K562 (cell line): ENCODE results near the gene CHML. TPM values are rescaled to one million over a fixed set of nuclear protein-coding genes. Genes with fewer than 3 reads are reported as not detected.
A peak's percentile ranks its signal among the peaks of the same experiment; 100 is the strongest.

ENCODE experiments used
- ATAC-seq: fragments of 200-7000 bp; cut with Tn5 transposase; 3 replicates; pipeline ENCODE4 v1.9.1; 2020; ENCODE audit warnings: moderate library complexity
- BruUV-seq: library from RNA; stranded (reverse); fragments of 400-500 nt; replicated peaks from 2 replicates; lab custom pipeline; 2021; lab: Mats Ljungman, UMichigan
- CTCF ChIA-PET: fragments of 300-600 bp; formaldehyde crosslinking; extraction: SDS; loops from one replicate; lab custom pipeline; 2021; ENCODE audit warnings: low intra/inter-chr PET ratio; lab: Yijun Ruan, JAX
- POLR2A ChIA-PET: fragments of 300-600, 350-650 bp; sonication (Branson Sonifier 250); formaldehyde crosslinking; extraction: SDS; loops from one replicate; lab custom pipeline; 2021; ENCODE audit warnings: antibody characterized with exemption, inconsistent platforms; lab: Yijun Ruan, JAX
- DNase-seq, 4 experiments: peaks; one replicate each; pipeline versions ENCODE4 v3.0.0 to v3.0.0-alpha.2; 2011 to 2018; ENCODE audit warnings: low spot score in 3 of 4, mixed read lengths in 3 of 4; ENCODE audit errors: extremely low read depth in 1 of 4
- FAIRE-seq: peaks from 2 replicates; lab custom pipeline; 2011; peaks lifted over from hg19 to GRCh38; lab: Jason Lieb, UNC
- H2AFZ ChIP-seq: 2 replicates; pipeline ENCODE4 v1.6.0; 2011; ENCODE audit warnings: low read depth, low read length, control low read depth, inconsistent platforms
- H3K27ac ChIP-seq: fragments of 200-600 bp; 3 replicates; pipeline ENCODE4 v1.8.0; 2011; ENCODE audit warnings: low read depth, mild to moderate bottlenecking, control low read depth, inconsistent platforms, low read length, moderate library complexity, mixed read lengths; ENCODE audit errors: extremely low read depth
- H3K27me3 ChIP-seq, 2 experiments: fragments of 300-600 bp in 1 of 2; 2 replicates in 1 of 2; 3 replicates in 1 of 2; pipeline versions ENCODE4 v1.6.0 to v1.8.0; 2011; ENCODE audit warnings: inconsistent platforms in 2 of 2, low read length in 2 of 2, mild to moderate bottlenecking in 1 of 2, mixed read lengths in 1 of 2, moderate library complexity in 1 of 2; ENCODE audit not compliant: control insufficient read depth in 2 of 2, insufficient read depth in 2 of 2
- H3K36me3 ChIP-seq: fragments of 300-600 bp; 3 replicates; pipeline ENCODE4 v1.8.0; 2011; ENCODE audit warnings: mild to moderate bottlenecking, low read length, inconsistent platforms; ENCODE audit not compliant: control insufficient read depth, insufficient read depth
- H3K4me1 ChIP-seq, 2 experiments: fragments of 200-600 bp in 1 of 2; replicated peaks in 1 of 2; 2 replicates in 1 of 2; 3 replicates in 1 of 2; pipeline versions ENCODE4 v1.5.1 to v1.8.0; 2011; ENCODE audit warnings: inconsistent platforms in 2 of 2, low read length in 2 of 2, mild to moderate bottlenecking in 1 of 2, mixed read lengths in 1 of 2, moderate library complexity in 1 of 2; ENCODE audit not compliant: control insufficient read depth in 2 of 2, insufficient read depth in 2 of 2
- H3K4me2 ChIP-seq: 2 replicates; pipeline ENCODE4 v1.6.1; 2011; ENCODE audit warnings: low read length, control low read depth, inconsistent platforms, mixed read lengths; ENCODE audit not compliant: insufficient read depth
- H3K4me3 ChIP-seq: fragments of 200-600 bp; sonication (generic), shearing (Covaris generic); 2 replicates; pipeline ENCODE4 v1.5.1; 2016; ENCODE audit warnings: control low read depth, inconsistent platforms
- H3K79me2 ChIP-seq: fragments of 200-600 bp; 3 replicates; pipeline ENCODE4 v1.8.0; 2011; ENCODE audit warnings: low read length, inconsistent platforms; ENCODE audit not compliant: control insufficient read depth, insufficient read depth
- H3K9ac ChIP-seq, 2 experiments: 2 replicates each; pipeline versions ENCODE4 v1.6.0 to v1.6.1; 2011; ENCODE audit warnings: low read depth in 2 of 2, low read length in 2 of 2, control low read depth in 1 of 2, inconsistent platforms in 1 of 2, mild to moderate bottlenecking in 1 of 2, mixed read lengths in 1 of 2; ENCODE audit not compliant: insufficient read depth in 1 of 2
- H3K9me1 ChIP-seq: one replicate; pipeline ENCODE4 v1.6.0; 2011; ENCODE audit warnings: inconsistent platforms, mild to moderate bottlenecking, low read length, moderate library complexity; ENCODE audit not compliant: control insufficient read depth, insufficient read depth
- H3K9me3 ChIP-seq: replicated peaks from 2 replicates; pipeline ENCODE4 v1.5.1; 2011; ENCODE audit warnings: low read depth, low read length, inconsistent platforms; ENCODE audit not compliant: control insufficient read depth, insufficient read depth
- H4K20me1 ChIP-seq: replicated peaks from 2 replicates; pipeline ENCODE4 v1.6.1; 2011; ENCODE audit warnings: low read length, inconsistent platforms, mixed read lengths; ENCODE audit not compliant: control insufficient read depth, insufficient read depth
- ARID1B ChIP-seq: fragments of 450-650 bp; IDR thresholded peaks from 2 replicates; pipeline ENCODE4 v1.6.1; 2016; ENCODE audit warnings: antibody characterized with exemption, mild to moderate bottlenecking, inconsistent platforms
- CBFB ChIP-seq: sonication (generic); formaldehyde crosslinking; IDR thresholded peaks from 2 replicates; pipeline ENCODE4 v1.4.0; 2020; ENCODE audit warnings: mild to moderate bottlenecking, missing genetic modification reagents
- DNMT1 ChIP-seq: fragments of 450-650 bp; IDR thresholded peaks from 2 replicates; pipeline ENCODE4 v1.6.1; 2016; ENCODE audit warnings: antibody characterized with exemption, mild to moderate bottlenecking
- HDAC8 ChIP-seq: fragments of 450-650 bp; IDR thresholded peaks from 2 replicates; pipeline ENCODE4 v1.6.1; 2016; ENCODE audit warnings: mild to moderate bottlenecking, missing genetic modification characterization, moderate library complexity, missing compliant biosample characterization
- RAD21 ChIP-seq, 2 experiments: fragments of 250-450 bp in 1 of 2; fragments of 450-650 bp in 1 of 2; sonication (Bioruptor Pico) in 1 of 2; formaldehyde crosslinking in 1 of 2; IDR thresholded peaks in 1 of 2; conservative IDR thresholded peaks in 1 of 2; 2 replicates each; pipeline versions ENCODE4 v1.4.0 to v1.8.0; 2020 to 2022; ENCODE audit warnings: mild to moderate bottlenecking in 2 of 2, moderate library complexity in 1 of 2
- RBBP5 ChIP-seq: fragments of 200-600 bp; sonication (generic); IDR thresholded peaks from 2 replicates; pipeline ENCODE4 v1.6.1; 2012; ENCODE audit warnings: borderline replicate concordance, mild to moderate bottlenecking, low read length, control low read depth, inconsistent platforms; ENCODE audit not compliant: insufficient read depth, poor library complexity, severe bottlenecking
- THRAP3 ChIP-seq: fragments of 450-650 bp; IDR thresholded peaks from 2 replicates; pipeline ENCODE4 v1.6.1; 2016; ENCODE audit warnings: mild to moderate bottlenecking, inconsistent platforms, borderline replicate concordance
- WGBS: fragments of 100-300 bp; shearing (Covaris generic); methylation state at CpG from one replicate; pipeline ENCODE4 v1.1.6; 2016; ENCODE audit warnings: low coverage, mixed read lengths; ENCODE audit not compliant: insufficient coverage; ENCODE audit errors: missing lambda C conversion rate; 5-methylcytosine and 5-hydroxymethylcytosine counted together
- in situ Hi-C: fragments of 300-500 bp; cut with MboI; formaldehyde crosslinking; loops from 4 replicates; pipeline ENCODE4 v1.15.0; 2018; ENCODE audit warnings: inconsistent platforms, mixed read lengths
- intact Hi-C: fragments of 100-400 bp; cut with micrococcal nuclease; formaldehyde crosslinking; loops from 2 replicates; pipeline ENCODE4 v1.14.2; 2022
- polyA plus RNA-seq, 8 experiments: library from polyadenylated mRNA; depleted of rRNA in 4 of 8; stranded (reverse) in 5 of 8; unstranded in 3 of 8; fragments of >200 nt; fragmentation: Nextera tagmentation in 2 of 8; fragmentation: Illumina TruSeq in 1 of 8; extraction: Ambion mirVana in 2 of 8; extraction: Trizol in 1 of 8; gene quantifications; 2 replicates each; pipeline versions ENCODE4 v1.2.1 to v1.2.3, GENCODE V29; 2011 to 2014; ENCODE audit warnings: inconsistent platforms in 1 of 8, missing spikeins in 1 of 8
- total RNA-seq, 7 experiments: library from RNA; depleted of rRNA in 6 of 7; stranded (reverse); fragments of >200 nt in 6 of 7; fragmentation: Illumina TruSeq in 2 of 7; extraction: Trizol in 2 of 7; gene quantifications; 2 replicates each; pipeline versions ENCODE4 v1.2.1 to v1.2.3, GENCODE V29; 2011 to 2021; ENCODE audit warnings: low replicate concordance in 1 of 7
- TF ChIP-seq, protein P1 (sequence below): fragments of 450-650 bp; IDR thresholded peaks from 2 replicates; pipeline ENCODE4 v1.6.1; 2016; ENCODE audit warnings: low read depth
- TF ChIP-seq, protein P2 (sequence below): fragments of 150-350 bp; conservative IDR thresholded peaks from 2 replicates; pipeline ENCODE4 v1.6.1; 2014; ENCODE audit warnings: low read length

Gene CHML
- total and polyA plus RNA-seq, 9 of the 15 experiments (the other 6 are each of a cell fraction or from before 2014, with no cell fraction given), result 13.0 to 88.3 (median 62.8) TPM

DNA sequence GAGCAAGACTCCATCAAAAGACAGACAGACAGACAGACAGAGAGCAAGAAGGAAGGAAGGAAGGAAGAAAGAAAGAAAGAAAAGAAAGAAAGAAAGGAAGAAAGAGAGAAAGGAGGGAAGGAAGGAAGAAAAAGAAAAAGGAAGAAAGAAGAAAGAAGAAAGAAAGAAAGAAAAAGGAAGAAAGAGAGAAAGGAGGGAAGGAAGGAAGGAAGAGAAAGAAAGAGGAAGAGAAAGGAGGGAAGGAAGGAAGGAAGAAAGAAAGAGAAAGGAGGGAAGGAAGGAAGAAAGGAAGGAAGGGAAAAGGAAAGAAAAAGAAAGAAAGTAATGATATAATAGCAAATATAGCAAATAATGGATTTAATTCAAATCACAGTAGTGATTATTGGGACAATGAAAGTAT lies 32.7 kb downstream of the CHML start (continued):
- TF ChIP-seq DNMT1 (peak; percentile 60; the same call in 1 of the 2 replicates), RBBP5 (no peak), RAD21 (CRISPR knock-in tag; conservative IDR thresholded peaks at IDR 0.05 in 1 of 2, IDR thresholded peaks at IDR 0.05 in 1 of 2) (no peak), HDAC8 (tag) (no peak), ARID1B (0 out of 2 replicates have a peak, but pooled peaks have one; percentile 26), THRAP3 (peak; percentile 78; the same call in 1 of the 2 replicates)
- TF ChIP-seq, all 486 proteins: peak for 19

DNA sequence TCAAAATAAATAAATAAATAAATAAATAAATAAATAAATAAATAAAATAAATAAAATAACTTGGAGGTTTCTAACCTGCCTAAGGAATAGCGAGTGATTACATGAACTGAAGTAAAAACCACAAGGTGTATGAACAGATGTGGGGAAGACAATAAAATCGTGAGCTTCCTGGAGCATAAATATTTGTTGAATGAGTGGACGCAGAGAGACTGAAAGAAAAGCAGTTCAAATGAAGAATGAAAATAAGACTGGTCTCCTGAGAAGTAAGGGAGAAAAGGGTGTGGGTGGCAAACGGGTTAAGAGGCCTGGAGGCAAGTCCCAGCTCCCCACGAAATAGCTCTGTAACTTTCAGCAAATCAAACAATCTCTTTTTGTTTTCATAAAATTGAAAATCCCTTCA lies 33.6 kb downstream of the CHML start:
- Histone ChIP-seq H4K20me1 (no peaks in the 10 kb centered on the region), H3K36me3 (no peaks in the 10 kb centered on the region; the same call in 2 of the 3 replicates), H3K4me3 (no peak overlapping the region), H3K4me2 (no peak overlapping the region), H2AFZ (no peak overlapping the region), H3K9me3 (no peaks in the 10 kb centered on the region), H3K9ac (no peak overlapping the region), H3K79me2 (no peaks in the 10 kb centered on the region), H3K27me3 (no peaks in the 10 kb centered on the region), H3K4me1 (peaks cover 5 to 20% of the 10 kb centered on the region in 2 experiments), H3K27ac (no peak overlapping the region), H3K9me1 (no peaks in the 10 kb centered on the region)
- POLR2A ChIA-PET, result interaction anchor here (0.6 to 0.7 kb wide), 2 partner anchors 242 to 394 kb away, joined by 3 read pairs; no protein-coding TSS in a partner anchor
- ATAC-seq, result no peak
- DNase-seq, result no peak
- in situ Hi-C loops, result loop anchor here (25.0 kb wide), 1 partner anchor 381 kb away; the partner anchor contains the start of gene MAP1LC3C
- TF ChIP-seq RAD21 (CRISPR knock-in tag; conservative IDR thresholded peaks at IDR 0.05 in 1 of 2, IDR thresholded peaks at IDR 0.05 in 1 of 2) (no peak), CBFB (CRISPR knock-in tag) (no peak)
- TF ChIP-seq, protein P1, sequence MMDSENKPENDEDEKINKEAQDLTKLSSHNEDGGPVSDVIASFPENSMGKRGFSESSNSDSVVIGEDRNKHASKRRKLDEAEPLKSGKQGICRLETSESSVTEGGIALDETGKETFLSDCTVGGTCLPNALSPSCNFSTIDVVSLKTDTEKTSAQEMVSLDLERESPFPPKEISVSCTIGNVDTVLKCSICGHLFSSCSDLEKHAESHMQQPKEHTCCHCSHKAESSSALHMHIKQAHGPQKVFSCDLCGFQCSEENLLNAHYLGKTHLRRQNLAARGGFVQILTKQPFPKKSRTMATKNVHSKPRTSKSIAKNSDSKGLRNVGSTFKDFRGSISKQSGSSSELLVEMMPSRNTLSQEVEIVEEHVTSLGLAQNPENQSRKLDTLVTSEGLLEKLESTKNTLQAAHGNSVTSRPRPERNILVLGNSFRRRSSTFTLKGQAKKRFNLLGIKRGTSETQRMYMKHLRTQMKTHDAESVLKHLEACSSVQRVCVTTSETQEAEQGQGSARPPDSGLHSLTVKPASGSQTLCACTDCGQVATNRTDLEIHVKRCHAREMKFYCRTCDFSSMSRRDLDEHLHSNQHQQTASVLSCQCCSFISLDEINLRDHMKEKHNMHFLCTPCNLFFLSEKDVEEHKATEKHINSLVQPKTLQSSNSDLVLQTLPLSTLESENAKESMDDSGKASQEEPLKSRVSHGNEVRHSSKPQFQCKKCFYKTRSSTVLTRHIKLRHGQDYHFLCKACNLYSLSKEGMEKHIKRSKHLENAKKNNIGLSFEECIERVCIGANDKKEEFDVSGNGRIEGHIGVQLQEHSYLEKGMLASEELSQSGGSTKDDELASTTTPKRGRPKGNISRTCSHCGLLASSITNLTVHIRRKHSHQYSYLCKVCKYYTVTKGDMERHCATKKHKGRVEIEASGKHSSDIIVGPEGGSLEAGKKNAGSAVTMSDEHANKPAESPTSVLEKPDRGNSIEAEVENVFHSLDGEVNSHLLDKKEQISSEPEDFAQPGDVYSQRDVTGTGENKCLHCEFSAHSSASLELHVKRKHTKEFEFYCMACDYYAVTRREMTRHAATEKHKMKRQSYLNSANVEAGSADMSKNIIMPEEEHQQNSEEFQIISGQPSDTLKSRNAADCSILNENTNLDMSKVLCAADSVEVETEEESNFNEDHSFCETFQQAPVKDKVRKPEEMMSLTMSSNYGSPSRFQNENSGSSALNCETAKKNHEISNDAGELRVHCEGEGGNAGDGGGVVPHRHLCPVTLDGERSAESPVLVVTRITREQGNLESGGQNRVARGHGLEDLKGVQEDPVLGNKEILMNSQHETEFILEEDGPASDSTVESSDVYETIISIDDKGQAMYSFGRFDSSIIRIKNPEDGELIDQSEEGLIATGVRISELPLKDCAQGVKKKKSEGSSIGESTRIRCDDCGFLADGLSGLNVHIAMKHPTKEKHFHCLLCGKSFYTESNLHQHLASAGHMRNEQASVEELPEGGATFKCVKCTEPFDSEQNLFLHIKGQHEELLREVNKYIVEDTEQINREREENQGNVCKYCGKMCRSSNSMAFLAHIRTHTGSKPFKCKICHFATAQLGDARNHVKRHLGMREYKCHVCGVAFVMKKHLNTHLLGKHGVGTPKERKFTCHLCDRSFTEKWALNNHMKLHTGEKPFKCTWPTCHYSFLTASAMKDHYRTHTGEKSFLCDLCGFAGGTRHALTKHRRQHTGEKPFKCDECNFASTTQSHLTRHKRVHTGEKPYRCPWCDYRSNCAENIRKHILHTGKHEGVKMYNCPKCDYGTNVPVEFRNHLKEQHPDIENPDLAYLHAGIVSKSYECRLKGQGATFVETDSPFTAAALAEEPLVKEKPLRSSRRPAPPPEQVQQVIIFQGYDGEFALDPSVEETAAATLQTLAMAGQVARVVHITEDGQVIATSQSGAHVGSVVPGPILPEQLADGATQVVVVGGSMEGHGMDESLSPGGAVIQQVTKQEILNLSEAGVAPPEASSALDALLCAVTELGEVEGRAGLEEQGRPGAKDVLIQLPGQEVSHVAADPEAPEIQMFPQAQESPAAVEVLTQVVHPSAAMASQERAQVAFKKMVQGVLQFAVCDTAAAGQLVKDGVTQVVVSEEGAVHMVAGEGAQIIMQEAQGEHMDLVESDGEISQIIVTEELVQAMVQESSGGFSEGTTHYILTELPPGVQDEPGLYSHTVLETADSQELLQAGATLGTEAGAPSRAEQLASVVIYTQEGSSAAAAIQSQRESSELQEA, result no peak
- TF ChIP-seq, protein P2, sequence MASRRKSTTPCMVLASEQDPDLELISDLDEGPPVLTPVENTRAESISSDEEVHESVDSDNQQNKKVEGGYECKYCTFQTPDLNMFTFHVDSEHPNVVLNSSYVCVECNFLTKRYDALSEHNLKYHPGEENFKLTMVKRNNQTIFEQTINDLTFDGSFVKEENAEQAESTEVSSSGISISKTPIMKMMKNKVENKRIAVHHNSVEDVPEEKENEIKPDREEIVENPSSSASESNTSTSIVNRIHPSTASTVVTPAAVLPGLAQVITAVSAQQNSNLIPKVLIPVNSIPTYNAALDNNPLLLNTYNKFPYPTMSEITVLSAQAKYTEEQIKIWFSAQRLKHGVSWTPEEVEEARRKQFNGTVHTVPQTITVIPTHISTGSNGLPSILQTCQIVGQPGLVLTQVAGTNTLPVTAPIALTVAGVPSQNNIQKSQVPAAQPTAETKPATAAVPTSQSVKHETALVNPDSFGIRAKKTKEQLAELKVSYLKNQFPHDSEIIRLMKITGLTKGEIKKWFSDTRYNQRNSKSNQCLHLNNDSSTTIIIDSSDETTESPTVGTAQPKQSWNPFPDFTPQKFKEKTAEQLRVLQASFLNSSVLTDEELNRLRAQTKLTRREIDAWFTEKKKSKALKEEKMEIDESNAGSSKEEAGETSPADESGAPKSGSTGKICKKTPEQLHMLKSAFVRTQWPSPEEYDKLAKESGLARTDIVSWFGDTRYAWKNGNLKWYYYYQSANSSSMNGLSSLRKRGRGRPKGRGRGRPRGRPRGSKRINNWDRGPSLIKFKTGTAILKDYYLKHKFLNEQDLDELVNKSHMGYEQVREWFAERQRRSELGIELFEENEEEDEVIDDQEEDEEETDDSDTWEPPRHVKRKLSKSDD, result no peak
- intact Hi-C loops, result no loop called here
- CTCF ChIA-PET, result no interaction called here
- FAIRE-seq, result no peak
- BruUV-seq, result no TSS peak
- 60% methylated on average over 5 of the region's 5 CpGs for WGBS
